Stimulated activated effector memory CD8-positive, alpha-beta T cell treated with anti-CD3 and anti-CD28 coated beads, Interleukin-12 subunit alpha, Interleukin-12 subunit beta, amount 100 ng/mL, for 72 hours (primary cell): ENCODE data around the gene TUT7.
"Not testable (repeated sequence)": the region's sequence is repeated elsewhere in the genome, so short reads cannot be mapped to it uniquely, and the experiment has no call there.

Source experiments
- ATAC-seq: fragments of 150-1000 bp; cut with Tn5 transposase; 2 replicates; pipeline ENCODE4 v1.10.0; 2021
- DNase-seq, 2 donors: peaks; one replicate each; pipeline ENCODE4 v3.0.0; 2021 to 2022; ENCODE audit warnings: low spot score in 2 of 2
- H3K27ac Mint-ChIP-seq: one replicate; pipeline ENCODE4 v1.8.0; 2022; ENCODE audit warnings: mild to moderate bottlenecking, mixed read lengths
- H3K36me3 Mint-ChIP-seq: one replicate; pipeline ENCODE4 v1.8.0; 2022; ENCODE audit warnings: mild to moderate bottlenecking, mixed read lengths
- H3K4me1 Mint-ChIP-seq: one replicate; pipeline ENCODE4 v1.8.0; 2022; ENCODE audit warnings: mixed read lengths
- H3K4me3 Mint-ChIP-seq: one replicate; pipeline ENCODE4 v1.8.0; 2022; ENCODE audit warnings: mild to moderate bottlenecking, mixed read lengths
- H3K9me3 Mint-ChIP-seq: one replicate; pipeline ENCODE4 v1.8.0; 2022; ENCODE audit warnings: mixed read lengths

Gene TUT7

DNA sequence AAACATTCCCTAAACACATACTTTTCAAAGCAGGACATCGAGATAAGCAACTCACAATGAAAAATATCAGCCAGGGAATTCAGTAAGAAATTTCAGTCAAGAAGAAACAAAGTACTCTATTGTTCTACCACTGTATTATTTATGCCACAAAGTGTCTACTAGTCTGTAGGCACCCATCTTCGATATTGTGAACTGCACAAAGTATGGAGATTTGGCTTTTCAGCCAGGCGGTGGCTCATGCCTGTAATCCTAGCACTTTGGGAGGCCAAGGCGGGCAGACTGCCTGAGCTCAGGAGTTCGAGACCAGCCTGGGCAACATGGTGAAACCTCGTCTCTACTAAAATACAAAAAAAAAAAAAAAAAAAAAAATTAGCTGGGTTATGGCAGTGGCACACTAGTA, 63.9 kb downstream of the TUT7 start:
- not testable (repeated sequence) for H3K27ac Mint-ChIP-seq, DNase-seq, H3K4me1 Mint-ChIP-seq, ATAC-seq, H3K9me3 Mint-ChIP-seq, H3K4me3 Mint-ChIP-seq
- peaks cover 100% of the 10 kb centered on the region for H3K36me3 Mint-ChIP-seq

- H3K4me1 Mint-ChIP-seq: peaks cover 5% of the 10 kb centered on the region
- no peak overlapping the region for H3K4me3 Mint-ChIP-seq
- H3K9me3 Mint-ChIP-seq: no peaks in the 10 kb centered on the region
- no peak overlapping the region for H3K27ac Mint-ChIP-seq
- ATAC-seq (no peak), DNase-seq (no peak)
- peaks cover 87% of the 10 kb centered on the region for H3K36me3 Mint-ChIP-seq
Observed at GRCh38 chr9:86288499-86289198, 65.6 kb downstream of the TUT7 start.

- ATAC-seq: no peak
- peaks cover 13% of the 10 kb centered on the region for H3K4me1 Mint-ChIP-seq
- H3K27ac Mint-ChIP-seq: peak overlapping the region; percentile 82
- H3K9me3 Mint-ChIP-seq: no peaks in the 10 kb centered on the region
- H3K4me3 Mint-ChIP-seq: no peak overlapping the region
- H3K36me3 Mint-ChIP-seq: peaks cover 85% of the 10 kb centered on the region
- no peak for DNase-seq
Observed at GRCh38 chr9:86287013-86287412, 67.2 kb downstream of the TUT7 start.

DNA sequence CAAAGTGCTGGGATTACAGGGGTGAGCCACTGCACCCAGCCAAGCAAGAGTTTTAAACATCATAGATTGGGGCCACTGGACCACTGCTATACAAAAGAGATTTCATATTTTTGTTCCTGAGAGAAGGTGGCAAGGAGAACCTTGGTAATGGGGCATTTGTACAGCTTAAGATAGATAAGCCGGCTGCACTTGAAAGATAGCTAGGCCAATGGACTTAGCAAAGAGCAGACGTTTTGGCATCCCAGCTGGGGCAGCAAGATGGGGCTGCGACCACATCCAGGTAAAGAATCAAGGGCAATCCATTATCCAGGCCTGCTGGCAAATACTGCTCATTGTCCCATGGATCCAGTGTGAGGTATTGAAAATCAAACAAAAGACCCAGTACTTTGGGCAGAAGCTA, 67.9 kb downstream of the TUT7 start:
- ATAC-seq (no peak), DNase-seq (no peak)
- peaks cover 13% of the 10 kb centered on the region for H3K4me1 Mint-ChIP-seq
- peak overlapping the region; percentile 82 for H3K27ac Mint-ChIP-seq
- peaks cover 78% of the 10 kb centered on the region for H3K36me3 Mint-ChIP-seq
- H3K4me3 Mint-ChIP-seq: no peak overlapping the region
- H3K9me3 Mint-ChIP-seq: no peaks in the 10 kb centered on the region

GRCh38 chr9:86285261-86285660, 68.9 kb downstream of the TUT7 start:
- Mint-ChIP-seq H3K4me3 (no peak overlapping the region), H3K27ac (peak overlapping the region; percentile 82), H3K9me3 (no peaks in the 10 kb centered on the region), H3K36me3 (peaks cover 72% of the 10 kb centered on the region), H3K4me1 (peaks cover 13% of the 10 kb centered on the region)
- no peak for DNase-seq
- ATAC-seq: no peak

DNA sequence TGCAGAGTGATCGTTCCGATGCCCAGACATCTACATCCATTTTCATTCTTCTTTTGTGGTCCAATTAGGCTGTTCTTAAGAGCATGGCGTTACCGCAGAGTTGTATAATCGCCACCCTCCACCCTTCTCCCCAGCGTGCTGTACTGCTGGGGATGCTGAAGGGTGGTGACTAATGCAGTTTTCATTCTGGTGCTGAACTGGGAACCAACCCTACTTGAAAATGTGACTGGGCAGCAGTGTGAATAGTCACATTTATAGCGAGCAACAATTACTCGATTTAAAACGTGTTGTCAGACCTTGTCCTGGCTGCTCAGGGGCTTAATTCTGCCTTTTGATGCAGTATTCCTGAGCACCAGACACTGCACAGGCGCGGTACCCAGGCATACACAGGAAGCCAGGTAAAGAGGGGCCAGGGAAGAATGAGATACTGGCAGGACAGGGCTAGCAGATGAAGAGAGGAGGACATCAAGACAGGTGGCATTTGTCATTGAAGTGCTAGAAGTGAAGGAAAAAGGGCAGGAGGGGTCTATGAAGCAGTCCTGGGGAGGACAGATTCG, 71.2 kb downstream of the TUT7 start:
- Mint-ChIP-seq H3K4me1 (peaks cover 28% of the 10 kb centered on the region), H3K36me3 (peaks cover 63% of the 10 kb centered on the region), H3K9me3 (no peaks in the 10 kb centered on the region), H3K4me3 (peak overlapping the region; percentile 87), H3K27ac (peak overlapping the region; percentile 93)
- DNase-seq (no peak), ATAC-seq (peak; percentile 67)

- H3K4me3 Mint-ChIP-seq: peak within 1 kb of the TSS; percentile 87
- peaks cover 62% of the 10 kb centered on the region for H3K36me3 Mint-ChIP-seq
- H3K4me1 Mint-ChIP-seq: peaks cover 28% of the 10 kb centered on the region
- H3K27ac Mint-ChIP-seq: peak within 1 kb of the TSS; percentile 93
- ATAC-seq (peak; percentile 90), DNase-seq (peak; percentile 95 to 98)
- H3K9me3 Mint-ChIP-seq: no peaks in the 10 kb centered on the region
Observed at GRCh38 chr9:86282077-86282978, 71.9 kb downstream of the TUT7 start, which contains the start of gene ISCA1. Gene ISCA1, minus strand, starts transcription at chr9:86282538. Its CDS starts 80 bp downstream, at chr9:86282458.

- no peaks in the 10 kb centered on the region for H3K9me3 Mint-ChIP-seq
- DNase-seq: peak in 1 of 2 donors; percentile 88
- ATAC-seq: peak; percentile 5
- H3K27ac Mint-ChIP-seq: peak overlapping the region; percentile 93
- H3K4me1 Mint-ChIP-seq: peaks cover 28% of the 10 kb centered on the region
- peak overlapping the region; percentile 87 for H3K4me3 Mint-ChIP-seq
- H3K36me3 Mint-ChIP-seq: peaks cover 62% of the 10 kb centered on the region
Observed at GRCh38 chr9:86281593-86282076, 72.6 kb downstream of the TUT7 start.

DNA sequence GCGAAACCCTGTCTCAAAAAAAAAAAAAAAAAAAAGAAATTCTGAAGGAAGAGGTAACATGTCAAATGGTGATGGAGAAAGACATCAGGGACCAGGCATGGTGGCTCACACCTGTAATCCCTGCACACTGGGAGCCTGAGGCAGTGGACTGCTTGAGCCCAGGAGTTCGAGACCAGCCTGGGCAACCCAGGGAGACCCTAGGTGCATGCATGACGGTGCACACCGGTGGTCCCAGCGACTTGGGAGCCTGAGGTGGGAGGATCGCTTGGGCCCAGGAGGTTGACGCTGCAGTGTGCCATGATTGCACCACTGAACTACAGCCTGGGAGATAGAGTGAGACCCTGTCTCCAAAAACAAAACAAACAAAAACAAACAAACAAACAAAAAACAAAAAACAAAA, 73.6 kb downstream of the TUT7 start:
- H3K27ac Mint-ChIP-seq: peak overlapping the region; percentile 1
- ATAC-seq: no peak
- no peak for DNase-seq
- H3K4me3 Mint-ChIP-seq: peak overlapping the region; percentile 87
- no peaks in the 10 kb centered on the region for H3K9me3 Mint-ChIP-seq
- H3K4me1 Mint-ChIP-seq: peaks cover 30% of the 10 kb centered on the region
- peaks cover 54% of the 10 kb centered on the region for H3K36me3 Mint-ChIP-seq

DNA sequence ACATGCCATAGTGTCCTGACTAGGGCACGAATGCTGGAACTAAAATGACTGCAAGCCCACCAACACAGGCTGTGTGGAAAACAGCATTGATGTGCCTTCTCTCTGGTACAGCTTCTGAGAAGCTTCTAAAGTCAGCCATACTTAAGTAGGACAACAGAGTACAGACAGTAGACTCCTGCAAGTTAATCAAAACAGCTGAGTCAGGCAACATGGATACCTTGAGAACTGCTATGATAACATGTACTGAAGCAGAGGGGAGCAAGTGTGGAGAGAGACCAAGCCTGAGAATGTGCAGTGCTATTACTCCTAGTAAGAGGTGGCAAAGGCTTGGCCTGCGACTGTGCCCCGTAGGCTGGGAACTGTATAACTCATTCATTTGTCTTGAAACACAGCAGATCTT, 74.4 kb downstream of the TUT7 start:
- Mint-ChIP-seq H3K4me3 (peak overlapping the region; percentile 87), H3K9me3 (no peaks in the 10 kb centered on the region), H3K27ac (peak overlapping the region; percentile 1), H3K4me1 (peaks cover 34% of the 10 kb centered on the region), H3K36me3 (peaks cover 50% of the 10 kb centered on the region)
- ATAC-seq (no peak), DNase-seq (no peak)

DNA sequence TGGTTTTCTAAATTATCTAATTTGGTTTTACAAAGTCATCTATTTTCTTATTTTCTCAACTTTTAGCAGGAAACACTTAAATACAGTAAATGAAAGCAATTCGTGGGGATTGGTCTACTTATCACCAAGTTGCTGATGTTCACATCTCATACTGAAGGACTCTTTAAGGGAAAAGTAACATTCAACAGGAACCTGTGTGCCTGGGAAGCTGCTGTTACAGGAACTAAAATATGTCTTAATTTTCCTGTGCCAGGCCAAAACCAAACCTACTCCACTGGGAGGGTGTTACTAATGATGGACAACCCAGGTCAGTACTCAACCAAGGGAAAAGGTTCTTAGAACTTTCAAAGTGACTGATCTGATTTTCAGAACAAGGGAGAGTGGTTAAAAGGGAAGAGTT, 77.1 kb downstream of the TUT7 start:
- no peak overlapping the region for H3K27ac Mint-ChIP-seq

DNA sequence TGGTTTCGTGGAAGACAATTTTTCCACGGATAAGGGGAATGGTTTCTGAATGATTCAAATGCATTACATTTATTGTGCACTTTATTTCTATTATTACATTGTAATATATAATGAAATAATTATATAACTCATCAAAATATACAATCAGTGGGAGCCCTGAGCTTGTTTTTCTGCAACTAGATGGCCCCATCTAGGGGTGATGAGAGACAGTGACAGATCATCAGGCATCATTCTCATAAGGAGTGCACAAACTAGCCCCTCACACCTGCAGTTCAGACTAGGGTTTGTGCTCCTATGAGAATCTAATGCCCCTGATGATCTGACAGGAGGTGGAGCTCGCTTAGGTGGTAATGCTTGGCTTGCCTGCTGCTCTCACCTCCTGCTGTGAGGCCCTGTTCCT, 78.2 kb downstream of the TUT7 start:
- Mint-ChIP-seq H3K36me3 (peaks cover 67% of the 10 kb centered on the region), H3K9me3 (no peaks in the 10 kb centered on the region), H3K27ac (no peak overlapping the region), H3K4me1 (peaks cover 25% of the 10 kb centered on the region), H3K4me3 (no peak overlapping the region)
- DNase-seq: no peak
- ATAC-seq: no peak

More for the DNA sequence above, 77.1 kb downstream of the TUT7 start:
- ATAC-seq (no peak), DNase-seq (no peak)
- Mint-ChIP-seq H3K36me3 (peaks cover 57% of the 10 kb centered on the region), H3K4me1 (peaks cover 25% of the 10 kb centered on the region), H3K4me3 (no peak overlapping the region), H3K9me3 (no peaks in the 10 kb centered on the region)

DNA sequence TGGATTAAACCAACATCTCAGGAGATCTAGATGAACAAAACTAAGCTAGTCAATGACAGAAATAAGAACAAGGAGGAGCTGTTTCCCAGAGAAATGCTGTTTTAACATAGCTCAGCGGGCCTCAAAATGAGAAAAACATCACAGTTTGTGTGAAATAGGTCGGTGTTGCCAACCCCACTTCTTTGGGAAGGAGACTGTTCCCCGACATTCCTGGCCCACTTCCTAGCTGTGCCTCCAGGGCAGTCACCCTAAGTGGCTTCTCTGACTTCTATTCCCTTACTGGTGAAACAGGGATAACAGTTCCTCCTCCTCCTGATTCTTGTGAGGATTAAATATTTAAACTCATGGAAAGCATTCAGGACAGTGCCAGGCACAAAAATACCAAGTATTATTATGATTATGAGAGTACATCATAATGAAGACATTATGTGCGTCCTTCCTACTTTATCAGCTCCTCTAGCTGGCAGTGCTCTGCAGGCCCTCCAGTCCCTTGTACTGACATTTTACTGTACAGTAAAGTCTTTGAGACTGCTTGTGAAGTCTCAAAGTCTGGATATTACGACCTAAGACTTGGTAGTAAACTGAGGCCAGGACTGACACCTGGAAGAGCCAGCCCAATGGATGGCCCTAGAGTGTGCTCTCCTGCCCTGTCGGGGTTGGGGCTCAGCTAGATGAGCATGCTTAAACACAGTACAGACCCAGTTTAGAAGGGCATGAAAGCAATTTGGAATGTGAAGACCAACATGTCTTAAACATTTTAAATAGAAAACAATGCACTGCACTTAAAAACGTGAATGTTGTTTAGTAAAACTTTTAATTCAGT, 79.2 kb downstream of the TUT7 start:
- ATAC-seq: no peak
- no peak for DNase-seq
- peaks cover 23% of the 10 kb centered on the region for H3K4me1 Mint-ChIP-seq
- H3K4me3 Mint-ChIP-seq: no peak overlapping the region
- no peak overlapping the region for H3K27ac Mint-ChIP-seq
- no peaks in the 10 kb centered on the region for H3K9me3 Mint-ChIP-seq
- peaks cover 61% of the 10 kb centered on the region for H3K36me3 Mint-ChIP-seq

GRCh38 chr9:86272221-86272620, 82.0 kb downstream of the TUT7 start:
- no peak overlapping the region for H3K4me3 Mint-ChIP-seq
- H3K36me3 Mint-ChIP-seq: peaks cover 64% of the 10 kb centered on the region
- no peak overlapping the region for H3K27ac Mint-ChIP-seq
- H3K9me3 Mint-ChIP-seq: no peaks in the 10 kb centered on the region
- peaks cover 10% of the 10 kb centered on the region for H3K4me1 Mint-ChIP-seq
- ATAC-seq (no peak), DNase-seq (no peak)

DNA sequence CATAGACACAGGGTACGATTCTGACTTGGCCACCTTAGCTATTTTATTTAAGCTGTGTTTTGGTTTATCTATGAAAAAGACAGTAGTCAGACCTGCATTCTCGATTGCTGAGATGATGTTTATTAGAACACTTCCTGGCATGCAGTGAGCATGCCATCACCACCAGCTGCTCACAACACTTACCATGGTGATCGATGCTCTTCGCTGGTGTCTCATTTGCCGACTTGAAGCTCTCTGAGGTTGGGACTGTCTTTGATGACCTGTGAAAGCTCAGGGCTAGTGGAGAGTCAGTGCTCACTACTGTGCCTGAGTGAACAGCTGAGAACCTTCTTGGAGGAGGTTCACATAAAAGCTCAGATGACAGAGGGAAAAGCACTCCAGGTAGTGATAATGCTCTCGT, 90.3 kb downstream of the TUT7 start:
- no peak overlapping the region for H3K4me3 Mint-ChIP-seq
- ATAC-seq: no peak
- H3K4me1 Mint-ChIP-seq: no peaks in the 10 kb centered on the region
- H3K9me3 Mint-ChIP-seq: no peaks in the 10 kb centered on the region
- peaks cover 50% of the 10 kb centered on the region for H3K36me3 Mint-ChIP-seq
- DNase-seq: no peak
- H3K27ac Mint-ChIP-seq: peak overlapping the region; percentile 43
